ENCODE measurements around the gene CCDC60.

DNA sequence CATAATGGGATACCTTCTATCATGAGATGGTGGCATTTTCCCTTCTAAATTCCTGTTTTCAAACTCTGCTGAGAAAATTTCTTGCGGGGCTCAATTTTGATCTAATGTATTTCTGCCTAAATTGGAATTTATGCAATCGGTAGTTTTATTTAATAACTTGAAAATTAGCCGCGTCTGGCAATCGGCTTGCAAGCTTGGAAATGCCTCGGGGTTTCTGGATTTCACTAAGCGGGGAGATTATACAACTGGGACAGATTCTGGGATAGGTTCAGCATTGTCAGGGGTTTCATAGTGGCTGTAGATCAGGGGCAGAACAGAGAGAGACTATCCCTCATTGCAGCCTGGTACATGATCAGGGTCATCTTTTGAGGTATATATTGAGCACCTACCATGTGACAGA, 8.6 kb downstream of the CCDC60 start:
- TF ChIP-seq EZH2phosphoT487 (IDR thresholded peaks at IDR 0.05; ENCODE audit: insufficient read depth, low read depth) (no peak), EZH2 (IDR thresholded peaks at IDR 0.05; ENCODE audit: insufficient read depth, poor library complexity, severe bottlenecking) (no peak)

Measured in GM23248 (cell line).